Measurements from ENCODE around the gene BOD1.
A peak's percentile ranks its signal among the peaks of the same experiment; 100 is the strongest.
"Not testable (repeated sequence)": the region's sequence is repeated elsewhere in the genome, so short reads cannot be mapped to it uniquely, and the experiment has no call there.

The BOD1 gene

DNA sequence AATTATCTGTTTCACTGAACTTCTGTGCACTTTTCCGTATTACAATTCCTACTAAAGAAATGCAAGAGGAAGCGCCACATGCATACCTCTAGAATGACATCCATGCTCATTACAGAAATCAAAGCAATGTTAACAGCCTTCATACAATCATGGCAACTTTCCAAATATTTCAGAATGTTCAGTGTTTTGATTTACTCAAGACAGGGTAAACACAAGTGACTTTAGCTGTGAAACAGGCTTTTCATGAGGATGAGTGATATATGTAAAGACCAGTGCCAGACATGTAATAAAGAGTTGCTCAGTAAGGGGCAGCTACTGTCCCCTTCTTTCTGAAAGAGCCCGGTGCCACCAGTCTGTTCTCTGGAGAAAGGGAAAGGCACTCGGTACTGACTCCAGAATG is 4.7 kb downstream of the BOD1 start:
- Histone ChIP-seq H3K36me3 (ENCODE audit: control insufficient read depth, insufficient read depth, low read length, severe bottlenecking) (peaks cover 60% of the 10 kb centered on the region), H3K4me1 (ENCODE audit: control insufficient read depth, insufficient read depth, low read length) (peaks cover 49% of the 10 kb centered on the region), H3K9me3 (ENCODE audit: control insufficient read depth, low read length) (no peaks in the 10 kb centered on the region)

DNA sequence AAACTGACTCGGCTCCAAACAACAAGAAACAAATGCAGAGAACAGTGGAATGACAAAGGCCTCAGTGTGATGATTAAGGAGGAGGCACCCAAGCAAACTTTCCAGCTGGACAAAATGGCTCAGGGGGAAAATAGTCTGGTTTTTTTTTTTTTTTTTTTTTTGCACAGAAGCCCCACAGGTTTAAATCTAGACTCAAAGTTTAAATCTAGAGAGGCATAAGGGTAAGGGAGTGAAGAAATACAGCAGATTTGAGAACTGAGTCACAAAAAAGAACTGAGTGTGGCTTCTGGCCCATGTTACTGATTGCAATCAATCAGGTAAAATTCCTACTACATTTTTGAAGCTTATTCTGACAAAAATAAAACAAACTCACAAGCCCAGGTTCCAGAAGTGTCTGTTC is 12.3 kb downstream of the BOD1 start:
- Histone ChIP-seq H3K4me3 (ENCODE audit: low read length) (no peak overlapping the region), H3K9ac (ENCODE audit: low read length) (no peak overlapping the region), H3K27me3 (replicated peaks; ENCODE audit: control insufficient read depth, insufficient read depth, low read length) (no peaks in the 10 kb centered on the region), H3K9me3 (ENCODE audit: control insufficient read depth, low read length) (no peaks in the 10 kb centered on the region), H3K36me3 (ENCODE audit: control insufficient read depth, insufficient read depth, low read length, severe bottlenecking) (peaks cover 53% of the 10 kb centered on the region), H3K4me1 (ENCODE audit: control insufficient read depth, insufficient read depth, low read length) (peaks cover 18% of the 10 kb centered on the region)
- DNase-seq (ENCODE audit: low read depth): no peak

More for the DNA sequence above, 4.7 kb downstream of the BOD1 start:
- Histone ChIP-seq H3K9ac (ENCODE audit: low read length) (no peak overlapping the region), H3K4me3 (ENCODE audit: low read length) (peak overlapping the region; percentile 10), H3K27me3 (replicated peaks; ENCODE audit: control insufficient read depth, insufficient read depth, low read length) (no peaks in the 10 kb centered on the region)
- no peak for DNase-seq (ENCODE audit: low read depth)

DNA sequence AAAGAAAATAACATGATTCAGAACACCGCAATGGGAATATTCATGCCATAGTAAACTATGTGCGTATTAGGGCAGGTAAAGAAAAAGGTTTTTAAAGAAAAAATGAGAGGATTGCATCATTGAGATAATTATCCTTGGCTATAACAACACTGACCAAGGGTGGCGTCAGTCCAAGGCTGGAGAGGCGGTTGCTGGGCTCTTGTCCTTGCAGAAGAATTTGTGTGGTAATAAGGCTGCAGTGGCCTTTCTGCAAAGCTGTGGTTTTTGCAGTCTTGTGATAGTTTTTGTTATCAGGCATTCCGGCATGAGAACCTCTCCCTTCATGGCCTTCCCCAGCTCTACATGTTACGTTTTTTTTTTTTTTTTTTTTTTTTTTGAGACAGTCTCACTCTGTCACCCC is 14.0 kb downstream of the BOD1 start:
- peak; percentile 70 for DNase-seq (ENCODE audit: low read depth)
- peaks cover 18% of the 10 kb centered on the region for H3K4me1 ChIP-seq (ENCODE audit: control insufficient read depth, insufficient read depth, low read length)
- H3K9ac ChIP-seq (ENCODE audit: low read length): no peak overlapping the region
- no peaks in the 10 kb centered on the region for H3K27me3 ChIP-seq (replicated peaks; ENCODE audit: control insufficient read depth, insufficient read depth, low read length)
- H3K9me3 ChIP-seq (ENCODE audit: control insufficient read depth, low read length): no peaks in the 10 kb centered on the region
- peaks cover 40% of the 10 kb centered on the region for H3K36me3 ChIP-seq (ENCODE audit: control insufficient read depth, insufficient read depth, low read length, severe bottlenecking)
- no peak overlapping the region for H3K4me3 ChIP-seq (ENCODE audit: low read length)

DNA sequence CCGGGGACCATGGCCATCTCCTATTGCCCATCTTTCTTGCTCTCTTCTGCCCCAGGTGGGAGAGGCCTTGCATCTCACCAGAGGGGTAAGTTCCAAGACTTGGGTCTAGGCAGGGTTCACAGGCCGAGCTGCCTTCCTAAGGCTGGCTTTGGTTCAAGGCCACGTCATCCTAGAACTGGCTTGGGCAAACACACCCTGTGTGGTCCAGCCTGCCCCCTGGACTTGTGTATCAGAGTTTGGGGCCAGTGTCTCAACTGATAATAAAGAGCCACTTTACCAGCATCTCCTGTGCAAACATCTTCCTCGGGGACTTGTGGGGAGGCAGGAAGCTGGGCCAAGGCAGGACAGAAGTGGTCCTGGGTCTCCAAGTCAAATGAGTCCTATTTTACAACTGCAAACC is 17.8 kb downstream of the BOD1 start:
- H3K36me3 ChIP-seq (ENCODE audit: control insufficient read depth, insufficient read depth, low read length, severe bottlenecking): peaks cover 7% of the 10 kb centered on the region
- no peaks in the 10 kb centered on the region for H3K9me3 ChIP-seq (ENCODE audit: control insufficient read depth, low read length)
- no peak overlapping the region for H3K9ac ChIP-seq (ENCODE audit: low read length)
- no peak overlapping the region for H3K4me3 ChIP-seq (ENCODE audit: low read length)
- no peaks in the 10 kb centered on the region for H3K27me3 ChIP-seq (replicated peaks; ENCODE audit: control insufficient read depth, insufficient read depth, low read length)
- DNase-seq (ENCODE audit: low read depth): no peak
- peaks cover 18% of the 10 kb centered on the region for H3K4me1 ChIP-seq (ENCODE audit: control insufficient read depth, insufficient read depth, low read length)

DNA sequence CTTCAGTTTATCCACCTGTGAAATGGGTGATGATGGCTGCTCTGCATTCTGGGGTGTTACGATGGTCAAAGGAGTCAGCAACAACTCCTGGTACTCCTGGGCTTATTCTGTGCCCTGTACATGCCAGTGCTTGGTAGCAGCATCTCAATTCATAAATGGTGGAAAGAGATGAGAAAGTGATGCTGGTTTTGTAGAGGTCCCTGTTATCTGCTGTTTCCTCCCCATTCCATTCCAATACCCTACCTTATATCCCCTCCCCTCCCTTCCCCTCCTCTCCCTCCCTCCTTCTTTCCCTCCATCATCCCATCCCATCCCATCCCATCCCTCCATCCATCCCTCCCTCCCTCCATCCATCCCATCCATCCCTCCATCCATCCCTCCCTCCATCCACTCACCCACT is 19.1 kb downstream of the BOD1 start:
- no peak overlapping the region for H3K9ac ChIP-seq (ENCODE audit: low read length)
- peaks cover 7% of the 10 kb centered on the region for H3K36me3 ChIP-seq (ENCODE audit: control insufficient read depth, insufficient read depth, low read length, severe bottlenecking)
- DNase-seq (ENCODE audit: low read depth): no peak
- no peaks in the 10 kb centered on the region for H3K27me3 ChIP-seq (replicated peaks; ENCODE audit: control insufficient read depth, insufficient read depth, low read length)
- peaks cover 12% of the 10 kb centered on the region for H3K9me3 ChIP-seq (ENCODE audit: control insufficient read depth, low read length)
- H3K4me1 ChIP-seq (ENCODE audit: control insufficient read depth, insufficient read depth, low read length): peaks cover 5% of the 10 kb centered on the region
- no peak overlapping the region for H3K4me3 ChIP-seq (ENCODE audit: low read length)

DNA sequence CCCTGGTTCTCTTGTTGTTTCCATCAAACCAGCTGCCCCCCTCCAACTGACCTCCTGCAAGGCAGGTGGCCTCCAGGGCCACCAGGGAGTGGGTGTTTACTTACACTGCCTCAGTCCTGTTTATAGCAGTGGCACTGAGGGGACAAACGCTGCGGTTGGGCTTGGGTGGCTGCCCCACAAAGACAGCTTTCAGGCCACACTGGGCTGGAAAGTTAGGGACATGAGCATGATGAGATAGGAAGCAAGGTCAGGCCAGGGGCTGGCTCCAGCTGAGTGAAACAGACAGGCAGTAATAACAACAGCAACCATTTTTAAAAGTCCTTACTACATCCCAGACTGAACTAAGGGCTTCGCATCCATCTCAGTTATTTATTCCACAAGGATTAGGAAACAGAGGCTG is 20.6 kb downstream of the BOD1 start:
- H3K4me3 ChIP-seq (ENCODE audit: low read length): no peak overlapping the region

DNA sequence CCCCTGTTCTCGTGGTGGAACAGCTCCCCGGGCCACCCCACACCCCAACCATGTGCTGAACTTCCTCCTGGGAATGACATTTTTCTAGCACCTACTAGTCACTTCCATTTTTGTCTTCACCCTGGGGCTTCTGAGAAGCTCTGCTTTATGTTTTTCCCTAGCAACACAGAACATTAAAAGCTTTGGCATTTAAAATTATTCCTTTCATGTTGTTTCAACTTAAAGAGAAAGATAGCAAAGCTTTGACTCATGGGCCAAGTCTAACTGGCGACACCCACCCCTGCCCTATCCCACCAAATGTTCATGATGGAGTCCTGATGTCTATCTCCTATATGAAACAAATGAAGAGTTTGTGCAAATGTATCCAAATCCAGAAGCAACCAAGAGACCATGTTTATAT is 22.4 kb downstream of the BOD1 start:
- H3K27me3 ChIP-seq (replicated peaks; ENCODE audit: control insufficient read depth, insufficient read depth, low read length): no peaks in the 10 kb centered on the region
- peaks cover 3% of the 10 kb centered on the region for H3K36me3 ChIP-seq (ENCODE audit: control insufficient read depth, insufficient read depth, low read length, severe bottlenecking)
- H3K4me3 ChIP-seq (ENCODE audit: low read length): no peak overlapping the region
- H3K9ac ChIP-seq (ENCODE audit: low read length): no peak overlapping the region
- peaks cover 14% of the 10 kb centered on the region for H3K4me1 ChIP-seq (ENCODE audit: control insufficient read depth, insufficient read depth, low read length)
- no peak for DNase-seq (ENCODE audit: low read depth)
- peaks cover 17% of the 10 kb centered on the region for H3K9me3 ChIP-seq (ENCODE audit: control insufficient read depth, low read length)

More for the DNA sequence above, 20.6 kb downstream of the BOD1 start:
- Histone ChIP-seq H3K9me3 (ENCODE audit: control insufficient read depth, low read length) (peaks cover 17% of the 10 kb centered on the region), H3K4me1 (ENCODE audit: control insufficient read depth, insufficient read depth, low read length) (peaks cover 5% of the 10 kb centered on the region), H3K36me3 (ENCODE audit: control insufficient read depth, insufficient read depth, low read length, severe bottlenecking) (peaks cover 7% of the 10 kb centered on the region), H3K9ac (ENCODE audit: low read length) (no peak overlapping the region), H3K27me3 (replicated peaks; ENCODE audit: control insufficient read depth, insufficient read depth, low read length) (no peaks in the 10 kb centered on the region)
- DNase-seq (ENCODE audit: low read depth): no peak

DNA sequence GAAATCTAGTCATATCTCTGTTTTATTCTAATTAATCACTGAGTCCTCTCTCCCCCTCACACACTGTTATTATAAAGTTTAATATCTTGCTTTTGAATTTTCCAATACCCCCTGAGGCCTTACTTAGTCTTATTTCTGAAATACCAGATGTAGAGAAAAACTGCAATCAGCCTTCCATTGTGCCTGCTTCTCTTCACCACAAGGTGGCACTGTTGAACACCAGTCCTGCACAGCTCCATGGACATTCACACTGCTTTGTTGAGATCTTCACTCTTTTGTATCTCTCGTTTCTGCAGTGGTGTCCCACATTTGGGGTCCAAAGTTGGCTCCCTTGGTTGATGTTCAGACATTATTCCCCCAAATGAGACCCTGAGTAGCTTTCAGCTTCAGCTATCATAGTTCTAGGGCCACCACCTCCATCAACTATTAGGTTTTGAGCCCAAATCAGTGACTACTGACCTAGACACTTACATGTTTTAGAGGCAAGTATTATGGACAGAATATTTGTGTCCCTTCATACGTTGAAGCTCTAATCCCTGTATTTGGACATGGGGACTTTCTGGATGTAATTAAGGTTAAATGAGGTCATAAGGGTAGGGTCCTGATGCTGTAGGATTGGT is 24.3 kb downstream of the BOD1 start:
- peaks cover 31% of the 10 kb centered on the region for H3K9me3 ChIP-seq (ENCODE audit: control insufficient read depth, low read length)
- H3K9ac ChIP-seq (ENCODE audit: low read length): no peak overlapping the region
- no peaks in the 10 kb centered on the region for H3K27me3 ChIP-seq (replicated peaks; ENCODE audit: control insufficient read depth, insufficient read depth, low read length)
- peaks cover 14% of the 10 kb centered on the region for H3K4me1 ChIP-seq (ENCODE audit: control insufficient read depth, insufficient read depth, low read length)
- H3K4me3 ChIP-seq (ENCODE audit: low read length): peak overlapping the region; percentile 9
- no peak for DNase-seq (ENCODE audit: low read depth)
- H3K36me3 ChIP-seq (ENCODE audit: control insufficient read depth, insufficient read depth, low read length, severe bottlenecking): no peaks in the 10 kb centered on the region

DNA sequence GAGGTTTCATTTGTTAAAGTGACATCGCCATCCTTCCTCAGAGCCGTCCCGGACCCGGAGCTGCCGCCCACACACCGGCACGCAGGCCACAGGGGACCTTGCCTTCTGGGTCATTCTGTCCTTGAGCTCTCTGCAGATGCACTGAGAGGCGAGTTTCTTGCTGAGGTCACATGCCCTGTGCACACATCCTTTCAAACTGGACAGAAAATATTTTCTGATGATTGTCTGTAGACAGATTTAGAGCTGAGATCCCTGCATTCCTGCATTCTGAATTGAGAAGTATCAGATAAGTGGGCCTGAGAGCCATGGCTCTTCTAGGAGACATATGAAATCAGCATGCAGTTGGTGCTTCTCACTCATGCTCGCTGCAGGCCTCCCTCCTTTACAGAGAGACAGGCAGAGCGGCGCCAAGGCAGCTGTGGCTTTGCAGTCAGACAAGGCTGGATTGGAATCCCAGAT is 25.4 kb downstream of the BOD1 start:
- H3K4me1 ChIP-seq (ENCODE audit: control insufficient read depth, insufficient read depth, low read length): peaks cover 14% of the 10 kb centered on the region
- no peaks in the 10 kb centered on the region for H3K27me3 ChIP-seq (replicated peaks; ENCODE audit: control insufficient read depth, insufficient read depth, low read length)
- H3K9me3 ChIP-seq (ENCODE audit: control insufficient read depth, low read length): peaks cover 31% of the 10 kb centered on the region
- no peak for DNase-seq (ENCODE audit: low read depth)
- H3K36me3 ChIP-seq (ENCODE audit: control insufficient read depth, insufficient read depth, low read length, severe bottlenecking): no peaks in the 10 kb centered on the region
- H3K9ac ChIP-seq (ENCODE audit: low read length): peak overlapping the region; percentile 55
- H3K4me3 ChIP-seq (ENCODE audit: low read length): peak overlapping the region; percentile 7

DNA sequence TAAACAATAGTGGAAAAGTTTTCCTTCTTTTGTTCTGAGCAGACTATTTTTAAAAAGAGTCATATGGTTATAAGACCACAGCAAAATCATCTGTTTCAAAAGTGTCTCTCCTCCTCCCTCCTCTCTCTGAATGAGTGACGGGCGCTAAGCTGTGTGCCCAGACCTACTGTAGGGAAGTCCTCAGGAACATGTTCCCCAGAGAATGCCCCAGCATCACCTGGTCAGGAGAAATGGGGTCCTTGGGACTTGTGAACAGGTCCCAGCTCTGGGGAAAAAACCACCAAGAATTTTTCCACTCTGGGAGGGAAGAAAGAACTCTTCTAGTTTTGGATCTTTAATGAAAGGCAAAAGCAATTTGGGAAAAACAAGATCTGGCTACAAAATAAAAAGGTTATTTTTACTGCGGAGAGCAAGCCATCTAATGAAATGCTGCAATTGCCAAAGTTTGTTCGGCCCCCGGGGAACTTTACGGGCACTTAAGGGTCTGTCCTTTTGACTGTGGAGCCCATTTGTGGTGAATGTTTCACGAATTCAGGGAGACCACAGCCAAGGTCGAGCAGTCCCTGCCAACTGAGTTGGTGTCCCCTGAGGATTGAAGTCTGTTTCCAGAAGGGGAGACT is 25.9 kb downstream of the BOD1 start:
- H3K36me3 ChIP-seq (ENCODE audit: control insufficient read depth, insufficient read depth, low read length, severe bottlenecking): no peaks in the 10 kb centered on the region
- H3K9me3 ChIP-seq (ENCODE audit: control insufficient read depth, low read length): peaks cover 31% of the 10 kb centered on the region
- DNase-seq (ENCODE audit: low read depth): no peak
- H3K9ac ChIP-seq (ENCODE audit: low read length): peak overlapping the region; percentile 55
- peak overlapping the region; percentile 7 for H3K4me3 ChIP-seq (ENCODE audit: low read length)
- no peaks in the 10 kb centered on the region for H3K27me3 ChIP-seq (replicated peaks; ENCODE audit: control insufficient read depth, insufficient read depth, low read length)
- peaks cover 14% of the 10 kb centered on the region for H3K4me1 ChIP-seq (ENCODE audit: control insufficient read depth, insufficient read depth, low read length)

DNA sequence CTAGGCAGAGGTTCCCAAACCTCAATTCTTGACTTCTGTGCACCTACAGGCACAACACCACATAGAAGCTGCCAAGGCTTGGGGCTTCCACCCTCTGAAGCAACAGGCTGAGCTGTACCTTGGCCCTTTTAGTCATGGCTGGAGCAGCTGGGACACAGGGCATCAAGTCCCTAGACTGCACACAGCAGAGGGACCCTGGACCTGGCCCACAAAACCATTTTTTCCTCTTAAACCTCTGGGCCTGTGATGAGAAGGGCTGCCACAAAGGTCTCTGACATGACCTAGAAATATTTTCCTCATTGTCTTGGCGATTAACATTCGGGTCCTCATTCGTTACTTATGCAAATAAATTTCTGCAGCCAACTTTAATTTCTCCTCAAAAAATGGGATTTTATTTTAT is 30.3 kb downstream of the BOD1 start:
- DNase-seq (ENCODE audit: low read depth); H3K36me3 ChIP-seq (ENCODE audit: control insufficient read depth, insufficient read depth, low read length, severe bottlenecking); H3K4me3 ChIP-seq (ENCODE audit: low read length); H3K27me3 ChIP-seq (replicated peaks; ENCODE audit: control insufficient read depth, insufficient read depth, low read length); H3K9ac ChIP-seq (ENCODE audit: low read length): not testable (repeated sequence)
- Histone ChIP-seq H3K4me1 (ENCODE audit: control insufficient read depth, insufficient read depth, low read length) (peaks cover 31% of the 10 kb centered on the region), H3K9me3 (ENCODE audit: control insufficient read depth, low read length) (peaks cover 14% of the 10 kb centered on the region)
